GM18498 (cell line): Measurements from ENCODE around the gene USB1.
"Not testable (repeated sequence)": the region's sequence is repeated elsewhere in the genome, so short reads cannot be mapped to it uniquely, and the experiment has no call there.

ENCODE experiments used
- ATAC-seq: cut with Tn5 transposase; IDR thresholded peaks from one replicate; pipeline ENCODE4 v1.9.1; 2021; ENCODE audit warnings: mild to moderate bottlenecking, moderate library complexity; ENCODE audit not compliant: unreplicated experiment

The USB1 gene

GRCh38 chr16:57969451-57970123, 31.6 kb upstream of the USB1 start:
- no peak for ATAC-seq

DNA sequence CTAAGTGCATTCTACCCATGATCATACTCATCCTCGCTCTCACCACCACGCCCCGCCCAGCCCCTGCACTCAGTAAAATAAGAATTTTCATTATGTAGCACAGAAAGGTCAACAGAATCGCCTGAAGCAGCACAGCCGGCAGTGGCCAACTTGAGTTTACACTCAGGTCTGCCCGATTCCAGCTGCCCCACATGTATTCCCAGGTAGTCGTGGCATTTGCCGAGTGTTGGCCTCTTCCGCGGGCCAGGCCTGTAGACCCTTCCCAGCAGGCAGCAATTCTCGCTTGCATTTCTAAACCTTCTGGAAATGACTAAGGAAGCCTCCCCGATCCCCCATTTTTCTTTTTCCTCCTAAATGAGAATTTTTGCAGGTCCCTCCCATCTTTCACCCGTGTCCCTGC, 30.9 kb upstream of the USB1 start:
- ATAC-seq: no peak

DNA sequence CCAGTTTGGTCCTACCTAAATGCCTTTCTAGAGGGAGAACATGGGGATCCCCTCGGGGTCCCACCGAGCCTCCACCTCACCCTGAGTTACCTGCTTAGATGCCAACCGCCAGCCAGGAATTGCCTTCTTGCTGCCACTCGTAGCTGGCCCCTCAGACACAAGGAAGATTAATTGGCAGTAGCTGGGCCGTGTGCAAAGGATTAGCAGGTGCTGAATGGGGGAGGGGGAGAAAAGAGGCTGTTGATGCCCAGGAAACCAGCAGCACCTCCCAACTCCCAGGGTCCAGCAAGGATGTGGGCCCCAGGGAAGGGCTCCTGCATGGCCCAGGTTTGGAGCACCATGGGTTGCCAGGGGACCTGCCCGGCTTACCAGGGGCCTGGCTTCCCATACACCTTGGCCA, 30.2 kb upstream of the USB1 start, which contains the start of gene CNGB1:
CNGB1 (minus strand) TSS at position 159 of the 400 bp plus-strand sequence. CDS start 3,842 bp downstream, outside the sequence.
- ATAC-seq: no peak

GRCh38 chr16:57971848-57972247, 29.4 kb upstream of the USB1 start:
- no peak for ATAC-seq

- ATAC-seq: no peak
Measured at GRCh38 chr16:57972306-57972705, 28.9 kb upstream of the USB1 start.

DNA sequence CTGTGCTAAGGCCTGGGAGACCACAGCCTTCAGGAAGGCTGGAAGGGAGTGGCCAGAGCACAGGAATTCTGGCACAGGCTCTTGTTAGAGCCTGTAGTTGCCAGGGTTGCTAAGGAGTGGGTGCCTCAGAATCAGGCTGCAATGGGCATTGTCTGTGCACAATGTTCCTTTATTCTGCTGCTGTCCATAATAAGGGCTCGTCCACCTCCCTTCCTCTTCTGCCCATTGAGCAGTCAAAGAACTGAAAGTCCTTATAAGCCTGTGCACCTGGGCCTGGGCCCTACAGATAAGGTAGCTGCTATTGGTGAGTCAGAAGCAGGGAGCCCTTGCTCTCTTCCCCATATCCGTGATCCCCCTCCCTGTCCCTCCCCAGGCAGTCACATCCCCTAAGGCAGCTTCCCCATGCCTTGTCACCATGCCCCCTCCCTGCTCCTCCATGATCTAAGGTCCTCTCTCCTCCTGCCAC, 24.8 kb upstream of the USB1 start:
- no peak for ATAC-seq

DNA sequence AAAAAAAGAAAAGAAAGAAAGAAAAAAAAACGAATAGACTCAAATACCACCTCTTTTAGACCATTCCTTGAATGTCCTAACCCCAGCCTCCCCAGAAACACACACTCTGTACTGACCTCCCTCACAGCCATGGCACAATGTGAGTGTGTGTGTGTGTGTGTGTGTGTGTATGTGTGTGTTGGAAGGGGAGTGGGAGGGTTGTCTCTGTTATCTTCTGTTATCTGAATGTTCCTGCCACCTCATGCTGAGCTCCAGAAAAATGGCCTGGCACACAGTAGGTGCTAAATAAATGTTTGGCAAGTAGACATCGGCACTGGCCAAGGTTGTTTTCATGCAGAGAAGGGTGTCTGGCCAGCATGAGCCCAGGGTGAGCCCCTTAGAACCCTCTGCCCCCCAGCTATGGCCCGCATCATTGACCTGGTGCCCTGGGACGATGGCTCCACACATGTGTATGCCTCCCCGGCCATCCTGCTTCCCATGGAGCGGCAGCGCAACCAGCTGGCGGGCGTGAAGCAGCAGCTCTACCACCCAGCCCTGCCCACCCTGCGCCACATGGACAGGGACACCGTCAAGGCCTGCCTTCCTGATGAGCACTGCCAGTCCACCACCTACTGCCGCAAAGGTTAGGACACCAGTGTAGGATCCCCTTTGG, 23.7 kb upstream of the USB1 start:
- ATAC-seq: no peak

DNA sequence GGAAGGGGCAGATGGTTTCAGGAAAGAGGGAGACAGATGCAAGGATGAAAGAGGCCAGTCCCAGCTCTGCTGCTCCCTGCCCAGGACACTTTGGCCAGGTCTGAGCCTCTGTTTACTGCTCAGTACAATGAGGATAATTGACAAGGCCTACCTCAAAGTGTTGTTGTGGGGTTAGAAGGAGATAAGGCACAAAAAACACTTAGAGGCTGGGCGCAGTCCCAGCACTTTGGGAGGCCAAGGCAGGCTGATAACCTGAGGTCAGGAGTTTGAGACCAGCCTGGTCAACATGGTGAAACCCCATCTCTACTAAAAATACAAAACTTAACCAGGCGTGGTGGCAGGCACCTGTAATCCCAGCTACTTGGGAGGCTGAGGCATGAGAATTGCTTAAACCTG, 23.1 kb upstream of the USB1 start:
- not testable (repeated sequence) for ATAC-seq

DNA sequence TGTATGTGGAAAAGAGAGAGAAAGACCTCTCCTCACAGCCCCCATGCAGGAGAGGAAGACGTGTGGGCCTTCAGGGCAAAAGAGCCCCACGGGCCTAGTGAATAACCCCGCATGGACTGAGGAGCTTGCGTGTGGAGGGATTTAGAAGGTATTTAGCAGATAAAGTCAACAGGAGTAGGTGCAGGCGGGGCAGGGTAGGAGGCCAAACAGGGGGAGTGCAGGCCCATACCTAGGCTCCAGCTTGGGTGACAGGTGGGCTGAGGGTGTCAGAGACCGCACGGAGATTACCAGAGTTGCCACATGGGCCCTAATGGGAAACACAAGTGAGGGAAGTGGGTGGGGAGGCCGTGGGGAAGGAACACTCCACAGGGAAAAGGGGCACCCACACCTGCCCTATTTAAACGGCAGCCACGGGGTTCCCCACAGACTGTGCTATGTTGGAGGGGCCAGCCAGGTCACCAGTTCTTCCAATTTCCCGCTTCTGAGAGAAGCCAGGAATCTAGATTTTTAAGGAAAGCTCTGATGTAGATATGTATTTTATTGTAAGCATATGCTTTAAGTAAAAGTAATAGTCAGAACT, 22.1 kb upstream of the USB1 start:
- no peak for ATAC-seq

- no peak for ATAC-seq
Measured at GRCh38 chr16:57981636-57982035, 19.6 kb upstream of the USB1 start.

- ATAC-seq: no peak
Measured at GRCh38 chr16:57982385-57982784, 18.8 kb upstream of the USB1 start.

DNA sequence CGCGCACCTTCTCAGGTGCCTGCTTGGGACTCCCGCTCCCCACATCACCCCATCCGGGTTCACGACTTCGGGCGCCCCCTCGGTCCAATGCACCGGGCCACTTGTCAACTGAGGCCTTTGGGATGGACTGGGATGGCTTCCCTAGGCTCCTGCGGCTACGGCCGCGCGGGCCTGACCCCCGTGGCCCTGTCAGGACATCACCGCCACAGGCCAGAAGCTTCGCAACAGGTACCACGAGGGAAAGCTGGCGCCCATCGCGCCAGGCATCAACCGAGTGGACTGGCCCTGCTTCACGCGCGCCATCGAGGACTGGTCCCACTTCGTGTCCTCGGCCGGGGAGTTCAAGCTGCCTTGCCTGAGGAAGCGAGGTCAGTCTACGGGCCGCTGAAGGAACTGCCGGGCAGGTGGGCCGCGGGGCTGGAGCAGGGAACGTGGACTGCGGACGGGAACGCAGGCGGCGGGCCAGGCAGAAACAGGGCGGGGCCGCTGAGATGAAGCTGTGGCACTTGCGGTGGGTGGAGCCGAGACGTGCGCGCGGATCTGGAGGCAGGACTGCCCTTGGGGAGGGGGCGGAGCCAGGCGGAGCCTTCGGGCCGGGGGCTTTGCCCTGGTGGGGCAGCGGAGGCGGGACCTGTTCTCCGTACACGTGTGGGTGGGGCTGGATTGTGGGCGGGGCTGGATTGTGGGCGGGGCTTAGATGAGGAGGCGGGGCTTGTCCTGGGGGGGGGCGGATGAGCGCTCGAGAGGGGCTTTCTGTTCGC, 16.6 kb upstream of the USB1 start:
- peak; percentile 88 for ATAC-seq

- peak; percentile 25 for ATAC-seq
Measured at GRCh38 chr16:57985204-57986181, 15.7 kb upstream of the USB1 start.

- ATAC-seq: no peak
Measured at GRCh38 chr16:57986196-57986595, 15.0 kb upstream of the USB1 start.

DNA sequence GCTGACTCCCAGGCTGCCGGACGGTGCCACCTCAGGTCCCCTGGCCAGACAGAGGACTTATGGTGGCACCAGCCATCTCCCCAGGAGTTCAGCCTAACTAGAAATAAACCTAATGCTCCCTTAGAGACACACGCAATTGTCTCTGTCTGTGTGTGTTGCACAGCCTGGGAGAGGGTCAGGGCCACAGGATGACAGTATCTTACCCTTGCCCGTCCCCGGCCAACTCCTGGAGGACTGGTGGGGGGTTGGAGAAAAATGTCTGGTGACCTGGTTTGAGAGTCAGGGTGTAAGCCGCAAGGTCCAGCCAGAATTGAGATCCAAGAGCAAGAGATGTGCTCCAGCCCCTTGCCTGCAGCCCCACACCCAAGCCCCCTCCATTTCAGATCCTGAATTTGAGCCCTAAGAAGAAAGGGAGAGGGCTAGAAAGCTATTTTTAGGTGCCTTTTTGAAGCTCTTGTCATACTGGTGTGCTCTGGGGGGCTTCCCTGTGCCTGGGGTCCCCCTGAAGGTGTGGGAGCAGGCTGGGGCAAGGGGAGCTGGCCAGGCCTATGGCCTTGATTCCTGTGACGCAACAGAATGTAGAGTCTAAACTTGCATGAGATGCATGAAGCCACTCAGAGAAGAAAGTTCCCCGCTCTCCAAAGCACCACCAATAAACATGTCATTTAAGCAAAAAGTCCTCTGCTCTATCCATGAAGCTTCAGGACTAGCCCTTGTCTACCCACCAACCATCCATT, 13.6 kb upstream of the USB1 start:
- ATAC-seq: no peak

DNA sequence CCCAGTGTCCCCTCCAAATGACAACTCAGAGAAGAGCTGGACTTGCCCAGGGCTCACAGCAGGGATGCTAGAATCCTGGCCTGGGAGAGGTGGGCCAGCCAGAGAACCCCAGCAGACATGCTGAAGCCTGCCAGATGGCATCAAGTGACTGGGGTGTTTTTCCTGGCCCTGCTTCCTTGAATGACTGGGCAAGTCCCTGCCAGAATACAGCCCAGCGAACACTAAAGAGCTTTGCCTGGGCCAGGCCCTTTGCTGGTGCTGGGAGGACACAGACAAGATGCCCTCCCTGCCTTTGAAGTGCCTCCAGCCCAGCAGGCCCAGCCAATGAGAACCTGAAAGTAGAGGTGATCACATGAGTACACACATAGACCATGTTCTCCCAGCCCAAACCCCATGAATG, 12.3 kb upstream of the USB1 start:
- no peak for ATAC-seq

DNA sequence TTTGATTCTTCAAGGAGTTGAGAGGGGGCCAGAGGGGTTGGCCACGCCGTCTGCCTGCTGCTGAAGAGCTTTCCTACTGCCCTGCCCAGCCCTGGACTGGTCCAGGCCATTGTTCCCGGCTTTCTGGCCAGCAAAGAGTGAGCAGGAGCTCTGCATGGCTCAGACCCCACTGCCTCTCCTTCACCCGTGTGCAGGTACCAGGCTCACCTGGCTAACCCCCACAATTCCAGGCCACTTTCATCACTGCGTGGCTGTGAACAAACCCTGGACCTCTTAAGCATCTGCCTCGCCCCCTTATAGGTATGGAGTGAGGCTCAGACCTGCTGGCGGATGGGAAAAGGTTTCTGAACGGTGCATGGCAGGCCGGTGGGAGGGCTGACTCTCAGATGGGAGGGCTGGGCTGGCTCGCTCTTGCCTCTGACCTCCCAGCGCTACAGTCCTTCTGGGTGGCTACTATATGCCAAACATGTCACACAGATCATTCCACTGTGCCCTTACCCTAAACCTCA, 9.6 kb upstream of the USB1 start:
- no peak for ATAC-seq

DNA sequence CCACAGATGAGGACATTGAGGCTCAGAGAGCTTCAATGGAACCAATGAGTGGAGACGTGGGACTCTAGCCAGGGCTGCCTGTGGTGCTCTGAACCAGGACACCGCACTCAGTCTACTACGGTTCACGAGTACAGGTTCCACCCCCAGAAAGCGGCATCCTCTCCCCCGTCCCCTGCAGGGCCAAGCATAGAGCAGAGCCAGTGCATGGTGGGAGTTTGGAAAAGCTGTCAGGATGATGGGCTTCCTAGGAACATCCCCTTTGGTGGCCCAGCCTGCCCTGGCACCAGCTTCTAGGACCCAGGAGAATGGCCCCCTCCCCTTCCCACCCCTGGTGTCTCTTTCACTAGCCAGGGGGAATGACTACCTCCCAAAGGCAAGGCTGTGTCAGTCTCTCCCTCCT, 9.1 kb upstream of the USB1 start:
- no peak for ATAC-seq

DNA sequence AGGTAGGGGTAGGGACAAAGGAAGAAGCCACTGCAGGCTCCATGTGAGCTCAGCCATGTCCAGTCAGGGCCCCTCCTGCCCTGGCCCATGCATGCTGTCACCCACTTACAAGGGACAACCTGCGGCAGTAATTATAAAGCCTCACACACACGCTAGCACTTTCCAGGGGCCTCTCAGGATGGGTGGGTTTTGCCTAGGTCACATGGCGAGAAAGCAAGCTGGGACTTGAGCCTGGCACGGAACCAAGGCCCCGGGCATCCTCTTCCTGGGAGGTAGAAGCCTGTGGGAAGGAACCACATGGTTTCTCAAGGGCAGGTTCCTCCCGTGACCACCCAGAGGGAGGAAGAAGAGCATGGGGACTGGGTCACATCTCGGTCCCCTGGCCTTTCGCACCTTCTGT, 7.8 kb upstream of the USB1 start:
- no peak for ATAC-seq
